Measurements from ENCODE around the gene CCSER1. TPM values are rescaled to one million over a fixed set of nuclear protein-coding genes. Genes with fewer than 3 reads are reported as not detected.

CCSER1 gene
- total RNA-seq (2014; rRNA removed; shearing (Covaris generic)), result 23.1 and 23.8 TPM in 2 replicates
- 6.1 and 6.4 TPM in 2 replicates for polyA plus RNA-seq (2015; cell fraction: cytosol; rRNA removed)
- polyA plus RNA-seq (2015; cell fraction: nucleus; rRNA removed), result 9.0 and 12.3 TPM in 2 replicates

- DNase-seq (ENCODE audit: low read depth, low spot score), result peak; percentile 89
- in situ Hi-C loops (cut with HindIII; ENCODE audit: low pct_unique_long_range_greater_than_20kb, low sequenced_read_pairs), result no loop called here
These were observed at the start of gene CCSER1 for GRCh38 chr4:90127223-90127705. CCSER1 (plus strand) TSS chr4:90127394.

- in situ Hi-C loops (cut with HindIII; ENCODE audit: low pct_unique_long_range_greater_than_20kb, low sequenced_read_pairs), result no loop called here
- no peak for DNase-seq (ENCODE audit: low read depth, low spot score)
These were observed 48.8 kb upstream of the CCSER1 start for GRCh38 chr4:90078440-90078839.

- in situ Hi-C loops (cut with HindIII; ENCODE audit: low pct_unique_long_range_greater_than_20kb, low sequenced_read_pairs), result no loop called here
- DNase-seq (ENCODE audit: low read depth, low spot score), result peak; percentile 7
These were observed 47.1 kb upstream of the CCSER1 start for GRCh38 chr4:90080116-90080515.

- in situ Hi-C loops (cut with HindIII; ENCODE audit: low pct_unique_long_range_greater_than_20kb, low sequenced_read_pairs), result no loop called here
- DNase-seq (ENCODE audit: low read depth, low spot score), result no peak
These were observed 45.6 kb upstream of the CCSER1 start for GRCh38 chr4:90081432-90082144.

GRCh38 chr4:90082449-90082848, 44.7 kb upstream of the CCSER1 start:
- in situ Hi-C loops (cut with HindIII; ENCODE audit: low pct_unique_long_range_greater_than_20kb, low sequenced_read_pairs), result no loop called here
- no peak for DNase-seq (ENCODE audit: low read depth, low spot score)

- in situ Hi-C loops (cut with HindIII; ENCODE audit: low pct_unique_long_range_greater_than_20kb, low sequenced_read_pairs), result no loop called here
- peak; percentile 3 for DNase-seq (ENCODE audit: low read depth, low spot score)
These were observed 42.8 kb upstream of the CCSER1 start for GRCh38 chr4:90084277-90084966.

- DNase-seq (ENCODE audit: low read depth, low spot score), result peak; percentile 35
- in situ Hi-C loops (cut with HindIII; ENCODE audit: low pct_unique_long_range_greater_than_20kb, low sequenced_read_pairs), result no loop called here
These were observed 42.3 kb upstream of the CCSER1 start for GRCh38 chr4:90084967-90085295.

GRCh38 chr4:90093526-90093925, 33.7 kb upstream of the CCSER1 start:
- in situ Hi-C loops (cut with HindIII; ENCODE audit: low pct_unique_long_range_greater_than_20kb, low sequenced_read_pairs), result no loop called here
- no peak for DNase-seq (ENCODE audit: low read depth, low spot score)

GRCh38 chr4:90095000-90095399, 32.2 kb upstream of the CCSER1 start:
- in situ Hi-C loops (cut with HindIII; ENCODE audit: low pct_unique_long_range_greater_than_20kb, low sequenced_read_pairs), result no loop called here
- DNase-seq (ENCODE audit: low read depth, low spot score), result peak; percentile 38

- in situ Hi-C loops (cut with HindIII; ENCODE audit: low pct_unique_long_range_greater_than_20kb, low sequenced_read_pairs), result no loop called here
- DNase-seq (ENCODE audit: low read depth, low spot score), result no peak
These were observed 27.4 kb upstream of the CCSER1 start for GRCh38 chr4:90099812-90100211.

GRCh38 chr4:90103991-90104390, 23.2 kb upstream of the CCSER1 start:
- no peak for DNase-seq (ENCODE audit: low read depth, low spot score)
- in situ Hi-C loops (cut with HindIII; ENCODE audit: low pct_unique_long_range_greater_than_20kb, low sequenced_read_pairs), result no loop called here

GRCh38 chr4:90105274-90105673, 21.9 kb upstream of the CCSER1 start:
- no peak for DNase-seq (ENCODE audit: low read depth, low spot score)
- in situ Hi-C loops (cut with HindIII; ENCODE audit: low pct_unique_long_range_greater_than_20kb, low sequenced_read_pairs), result no loop called here

- no peak for DNase-seq (ENCODE audit: low read depth, low spot score)
- in situ Hi-C loops (cut with HindIII; ENCODE audit: low pct_unique_long_range_greater_than_20kb, low sequenced_read_pairs), result no loop called here
These were observed 14.5 kb upstream of the CCSER1 start for GRCh38 chr4:90112715-90113114.

- no peak for DNase-seq (ENCODE audit: low read depth, low spot score)
- in situ Hi-C loops (cut with HindIII; ENCODE audit: low pct_unique_long_range_greater_than_20kb, low sequenced_read_pairs), result no loop called here
These were observed 13.2 kb upstream of the CCSER1 start for GRCh38 chr4:90113881-90114457.

GRCh38 chr4:90118527-90119195, 8.5 kb upstream of the CCSER1 start:
- in situ Hi-C loops (cut with HindIII; ENCODE audit: low pct_unique_long_range_greater_than_20kb, low sequenced_read_pairs), result no loop called here
- no peak for DNase-seq (ENCODE audit: low read depth, low spot score)

- peak; percentile 54 for DNase-seq (ENCODE audit: low read depth, low spot score)
- in situ Hi-C loops (cut with HindIII; ENCODE audit: low pct_unique_long_range_greater_than_20kb, low sequenced_read_pairs), result no loop called here
These were observed 7.2 kb upstream of the CCSER1 start for GRCh38 chr4:90120037-90120436.

- DNase-seq (ENCODE audit: low read depth, low spot score), result no peak
- in situ Hi-C loops (cut with HindIII; ENCODE audit: low pct_unique_long_range_greater_than_20kb, low sequenced_read_pairs), result no loop called here
These were observed 6.4 kb upstream of the CCSER1 start for GRCh38 chr4:90120815-90121214.

GRCh38 chr4:90121676-90122354, 5.4 kb upstream of the CCSER1 start:
- DNase-seq (ENCODE audit: low read depth, low spot score), result no peak
- in situ Hi-C loops (cut with HindIII; ENCODE audit: low pct_unique_long_range_greater_than_20kb, low sequenced_read_pairs), result no loop called here

All from SK-MEL-5 (cell line).